SHP77 treated with DMSO at 0.1 percent for 48 hours (cell line): ENCODE data around the gene DPF3.
"Not testable (repeated sequence)": the region's sequence is repeated elsewhere in the genome, so short reads cannot be mapped to it uniquely, and the experiment has no call there.

ENCODE experiments used
- DNase-seq: peaks from one replicate; lab custom pipeline; 2025; lab: John Stamatoyannopoulos, UW

Gene DPF3

GRCh38 chr14:72774894-72775620 is 118.8 kb downstream of the DPF3 start:
- DNase-seq: no peak

GRCh38 chr14:72774141-72774540 is 119.8 kb downstream of the DPF3 start:
- no peak for DNase-seq

GRCh38 chr14:72771561-72771960 is 122.3 kb downstream of the DPF3 start:
- no peak for DNase-seq

GRCh38 chr14:72766296-72766695 is 127.6 kb downstream of the DPF3 start:
- no peak for DNase-seq

GRCh38 chr14:72763892-72764291 is 130.0 kb downstream of the DPF3 start:
- no peak for DNase-seq

- DNase-seq: no peak
Measured at GRCh38 chr14:72759670-72760069, 134.2 kb downstream of the DPF3 start.

- no peak for DNase-seq
Measured at GRCh38 chr14:72758993-72759392, 134.9 kb downstream of the DPF3 start.

- DNase-seq: no peak
Measured at GRCh38 chr14:72758420-72758819, 135.5 kb downstream of the DPF3 start.

GRCh38 chr14:72756967-72757366 is 136.9 kb downstream of the DPF3 start:
- DNase-seq: no peak

GRCh38 chr14:72755766-72756165 is 138.1 kb downstream of the DPF3 start:
- no peak for DNase-seq

- DNase-seq: no peak
Measured at GRCh38 chr14:72754949-72755348, 139.0 kb downstream of the DPF3 start.

GRCh38 chr14:72753879-72754400 is 140.0 kb downstream of the DPF3 start:
- no peak for DNase-seq

GRCh38 chr14:72753044-72753710 is 140.7 kb downstream of the DPF3 start:
- DNase-seq: no peak

GRCh38 chr14:72752034-72752412 is 141.9 kb downstream of the DPF3 start:
- no peak for DNase-seq

- no peak for DNase-seq
Measured at GRCh38 chr14:72751276-72752033, 142.4 kb downstream of the DPF3 start.

- not testable (repeated sequence) for DNase-seq
Measured at GRCh38 chr14:72748921-72749320, 145.0 kb downstream of the DPF3 start.

- no peak for DNase-seq
Measured at GRCh38 chr14:72747652-72748051, 146.2 kb downstream of the DPF3 start.

- peak; percentile 18 for DNase-seq
Measured at GRCh38 chr14:72745991-72746980, 147.6 kb downstream of the DPF3 start.

- no peak for DNase-seq
Measured at GRCh38 chr14:72745546-72745945, 148.4 kb downstream of the DPF3 start.

- no peak for DNase-seq
Measured at GRCh38 chr14:72744416-72745120, 149.3 kb downstream of the DPF3 start.

- no peak for DNase-seq
Measured at GRCh38 chr14:72743626-72744025, 150.3 kb downstream of the DPF3 start.
